OCI-LY7 (cell line): Measurements from ENCODE around the gene DPEP1. TPM values are rescaled to one million over a fixed set of nuclear protein-coding genes. Genes with fewer than 3 reads are reported as not detected.

Experiments used
- BruUV-seq: library from RNA; stranded (reverse); fragments of 400-500 nt; replicated peaks from 2 replicates; lab custom pipeline; 2021; lab: Mats Ljungman, UMichigan
- CTCF ChIA-PET: fragments of 300-600 bp; sonication (Branson Sonifier 250); formaldehyde crosslinking; loops from one replicate; lab custom pipeline; 2022; ENCODE audit warnings: antibody characterized with exemption; ENCODE audit not compliant: unreplicated experiment; lab: Charles Lee
- POLR2A ChIA-PET: fragments of 300-600 bp; sonication (Branson Sonifier 250); formaldehyde crosslinking; loops from one replicate; lab custom pipeline; 2022; ENCODE audit warnings: antibody characterized with exemption; lab: Charles Lee
- DNase-seq: peaks from one replicate; pipeline ENCODE4 v3.0.0-alpha.2; 2015; ENCODE audit warnings: low spot score
- H2AFZ ChIP-seq: fragments of 200-600 bp; sonication (generic), shearing (Covaris generic); 2 replicates; pipeline ENCODE4 v1.6.1; 2014; ENCODE audit warnings: mild to moderate bottlenecking, antibody characterized with exemption, low read length, moderate library complexity
- H3K27ac ChIP-seq: fragments of 200-600 bp; sonication (generic); 2 replicates; pipeline ENCODE4 v1.5.1; 2014; ENCODE audit warnings: mixed run types, low read depth, mild to moderate bottlenecking, moderate library complexity, low read length, inconsistent platforms; ENCODE audit not compliant: poor library complexity, severe bottlenecking
- H3K36me3 ChIP-seq: fragments of 200-600 bp; sonication (generic); 2 replicates; pipeline ENCODE4 v1.6.1; 2014; ENCODE audit warnings: mild to moderate bottlenecking, antibody characterized with exemption, low read length, moderate library complexity, mixed read lengths; ENCODE audit not compliant: insufficient read depth
- H3K4me1 ChIP-seq: fragments of 200-600 bp; sonication (generic); 2 replicates; pipeline ENCODE4 v1.5.1; 2014; ENCODE audit warnings: mild to moderate bottlenecking, low read length; ENCODE audit not compliant: insufficient read depth, poor library complexity, severe bottlenecking
- H3K4me2 ChIP-seq: fragments of 200-600 bp; sonication (generic); 2 replicates; pipeline ENCODE4 v1.6.1; 2014; ENCODE audit warnings: mild to moderate bottlenecking, low read length
- H3K4me3 ChIP-seq: fragments of 200-600 bp; sonication (generic); 2 replicates; pipeline ENCODE4 v1.5.1; 2014; ENCODE audit warnings: mild to moderate bottlenecking, low read depth, low read length; ENCODE audit not compliant: poor library complexity, severe bottlenecking
- H3K79me2 ChIP-seq: fragments of 200-600 bp; sonication (generic); 2 replicates; pipeline ENCODE4 v1.6.1; 2016; ENCODE audit warnings: low read depth, mild to moderate bottlenecking, low read length, moderate library complexity, mixed read lengths; ENCODE audit not compliant: insufficient read depth
- H3K9me2 ChIP-seq: fragments of 200-600 bp; sonication (generic); 2 replicates; pipeline ENCODE4 v1.6.1; 2016; ENCODE audit warnings: mild to moderate bottlenecking, low read length, mixed read lengths; ENCODE audit not compliant: insufficient read depth
- H3K9me3 ChIP-seq: fragments of 200-600 bp; sonication (generic); 2 replicates; pipeline ENCODE4 v1.6.1; 2014; ENCODE audit warnings: mild to moderate bottlenecking, mixed run types, low read length, mixed read lengths
- H4K20me1 ChIP-seq: fragments of 200-600 bp; sonication (generic); 2 replicates; pipeline ENCODE4 v1.6.1; 2014; ENCODE audit warnings: mild to moderate bottlenecking, antibody characterized with exemption, low read length, moderate library complexity, mixed read lengths; ENCODE audit not compliant: insufficient read depth
- EZH2phosphoT487 ChIP-seq: fragments of 200-600 bp; sonication (generic); IDR thresholded peaks from 2 replicates; pipeline ENCODE4 v1.6.1; 2018; ENCODE audit warnings: low read depth, borderline replicate concordance, mild to moderate bottlenecking, mixed run types, antibody characterized with exemption, low read length, moderate library complexity, mixed read lengths
- intact Hi-C: fragments of 100-400 bp; cut with micrococcal nuclease; formaldehyde crosslinking; loops from one replicate; pipeline ENCODE4 v1.10.0; 2022; ENCODE audit not compliant: unreplicated experiment
- total RNA-seq, 2 experiments: library from RNA; depleted of rRNA in 1 of 2; stranded (reverse); fragments of >200 nt in 1 of 2; shearing (Covaris generic) in 1 of 2; gene quantifications; 2 replicates each; pipeline ENCODE4 v1.2.3, GENCODE V29; 2014 to 2022
- TF ChIP-seq, protein P1 (sequence below): fragments of 200-600 bp; sonication (generic); conservative IDR thresholded peaks from 2 replicates; pipeline ENCODE4 v1.5.1; 2014; ENCODE audit warnings: mild to moderate bottlenecking, antibody characterized with exemption, low read length, moderate library complexity, mixed read lengths

The DPEP1 gene
- total RNA-seq, 2 experiments from 2014 or later: not detected

- POLR2A ChIA-PET: interaction anchor here (0.8 kb wide), 1 partner anchor 301 kb away, joined by 4 read pairs; no protein-coding TSS in a partner anchor
- Histone ChIP-seq H3K36me3 (no peaks in the 10 kb centered on the region), H3K9me3 (no peaks in the 10 kb centered on the region), H4K20me1 (no peaks in the 10 kb centered on the region), H3K4me1 (peaks cover 17% of the 10 kb centered on the region), H3K79me2 (no peaks in the 10 kb centered on the region), H3K9me2 (no peaks in the 10 kb centered on the region), H2AFZ (no peak overlapping the region), H3K4me2 (no peak overlapping the region), H3K4me3 (no peak overlapping the region), H3K27ac (no peak overlapping the region)
- no TSS peak for BruUV-seq
- CTCF ChIA-PET: no interaction called here
- DNase-seq: no peak
- TF ChIP-seq EZH2phosphoT487: no peak
- intact Hi-C loops: no loop called here
Measured at GRCh38 chr16:89577055-89577759, 36.2 kb upstream of the DPEP1 start.

DNA sequence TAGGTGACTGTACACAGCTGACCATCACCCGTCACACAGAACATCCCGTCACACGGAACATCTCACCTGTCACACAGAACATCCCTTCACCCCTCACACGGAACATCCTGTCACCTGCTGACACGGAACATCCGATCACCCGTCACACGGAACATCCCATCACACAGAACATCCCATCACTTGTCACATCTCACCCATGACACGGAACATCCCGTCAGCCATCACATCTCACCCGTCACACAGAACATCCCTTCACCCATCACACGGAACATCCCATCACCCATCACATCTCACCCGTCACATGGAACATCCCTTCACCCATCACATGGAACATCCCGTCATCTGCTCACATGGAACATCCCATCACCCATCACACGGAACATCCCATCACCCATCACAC lies 34.1 kb upstream of the DPEP1 start:
- intact Hi-C loops: no loop called here
- Histone ChIP-seq H3K36me3 (no peaks in the 10 kb centered on the region), H3K4me3 (no peak overlapping the region), H4K20me1 (no peaks in the 10 kb centered on the region), H3K9me3 (no peaks in the 10 kb centered on the region), H3K79me2 (no peaks in the 10 kb centered on the region), H3K9me2 (no peaks in the 10 kb centered on the region), H3K4me2 (no peak overlapping the region), H3K4me1 (peaks cover 9% of the 10 kb centered on the region), H2AFZ (no peak overlapping the region), H3K27ac (no peak overlapping the region)
- TF ChIP-seq, protein P1, sequence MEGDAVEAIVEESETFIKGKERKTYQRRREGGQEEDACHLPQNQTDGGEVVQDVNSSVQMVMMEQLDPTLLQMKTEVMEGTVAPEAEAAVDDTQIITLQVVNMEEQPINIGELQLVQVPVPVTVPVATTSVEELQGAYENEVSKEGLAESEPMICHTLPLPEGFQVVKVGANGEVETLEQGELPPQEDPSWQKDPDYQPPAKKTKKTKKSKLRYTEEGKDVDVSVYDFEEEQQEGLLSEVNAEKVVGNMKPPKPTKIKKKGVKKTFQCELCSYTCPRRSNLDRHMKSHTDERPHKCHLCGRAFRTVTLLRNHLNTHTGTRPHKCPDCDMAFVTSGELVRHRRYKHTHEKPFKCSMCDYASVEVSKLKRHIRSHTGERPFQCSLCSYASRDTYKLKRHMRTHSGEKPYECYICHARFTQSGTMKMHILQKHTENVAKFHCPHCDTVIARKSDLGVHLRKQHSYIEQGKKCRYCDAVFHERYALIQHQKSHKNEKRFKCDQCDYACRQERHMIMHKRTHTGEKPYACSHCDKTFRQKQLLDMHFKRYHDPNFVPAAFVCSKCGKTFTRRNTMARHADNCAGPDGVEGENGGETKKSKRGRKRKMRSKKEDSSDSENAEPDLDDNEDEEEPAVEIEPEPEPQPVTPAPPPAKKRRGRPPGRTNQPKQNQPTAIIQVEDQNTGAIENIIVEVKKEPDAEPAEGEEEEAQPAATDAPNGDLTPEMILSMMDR: no peak
- TF ChIP-seq EZH2phosphoT487: no peak
- ChIA-PET POLR2A (no interaction called here), CTCF (no interaction called here)
- BruUV-seq: no TSS peak
- no peak for DNase-seq

GRCh38 chr16:89581045-89581695 lies 32.3 kb upstream of the DPEP1 start:
- no TSS peak for BruUV-seq
- H3K36me3 ChIP-seq: no peaks in the 10 kb centered on the region
- no peaks in the 10 kb centered on the region for H4K20me1 ChIP-seq
- ChIA-PET POLR2A (no interaction called here), CTCF (no interaction called here)
- TF ChIP-seq, protein P1: no peak
- TF ChIP-seq EZH2phosphoT487: no peak
- no peaks in the 10 kb centered on the region for H3K9me2 ChIP-seq
- H3K4me2 ChIP-seq: no peak overlapping the region
- H2AFZ ChIP-seq: no peak overlapping the region
- DNase-seq: no peak
- no peaks in the 10 kb centered on the region for H3K9me3 ChIP-seq
- no peak overlapping the region for H3K4me3 ChIP-seq
- no peaks in the 10 kb centered on the region for H3K79me2 ChIP-seq
- no peak overlapping the region for H3K27ac ChIP-seq
- intact Hi-C loops: no loop called here
- no peaks in the 10 kb centered on the region for H3K4me1 ChIP-seq
